SK-N-SH (cell line): ENCODE data around the gene BMP2K.

Experiments
- CTCF ChIP-seq: fragments of 200-600 bp; sonication (generic); IDR thresholded peaks from 2 replicates; pipeline ENCODE4 v1.6.1; 2017; ENCODE audit warnings: antibody characterized with exemption, mild to moderate bottlenecking, moderate library complexity
- EZH2phosphoT487 ChIP-seq: fragments of 200-600 bp; sonication (generic); IDR thresholded peaks from 2 replicates; pipeline ENCODE4 v1.6.1; 2017; ENCODE audit warnings: low read depth, mixed run types, mild to moderate bottlenecking, antibody characterized with exemption, moderate library complexity, borderline replicate concordance
- GABPA ChIP-seq: IDR thresholded peaks from 2 replicates; pipeline ENCODE4 v1.4.0; 2012; ENCODE audit warnings: low read depth, mild to moderate bottlenecking
- GATA2 ChIP-seq: sonication (generic); formaldehyde crosslinking; IDR thresholded peaks from 2 replicates; pipeline ENCODE4 v1.5.0; 2020; ENCODE audit warnings: mild to moderate bottlenecking, missing genetic modification reagents
- POLR2AphosphoS5 ChIP-seq: IDR thresholded peaks from 2 replicates; pipeline ENCODE4 v1.6.1; 2012; ENCODE audit warnings: low read depth, low read length
- RAD21 ChIP-seq: IDR thresholded peaks from 2 replicates; pipeline ENCODE4 v1.6.1; 2012; ENCODE audit warnings: mild to moderate bottlenecking, low read length
- RCOR1 ChIP-seq: fragments of 150-350 bp; IDR thresholded peaks from 2 replicates; pipeline ENCODE4 v1.6.1; 2017; ENCODE audit warnings: antibody characterized with exemption, low read length
- TCF12 ChIP-seq: IDR thresholded peaks from 2 replicates; pipeline ENCODE4 v1.4.0; 2012
- TF ChIP-seq, protein P1 (sequence below): IDR thresholded peaks from 2 replicates; pipeline ENCODE4 v1.4.0; 2012; ENCODE audit warnings: low read depth

DNA sequence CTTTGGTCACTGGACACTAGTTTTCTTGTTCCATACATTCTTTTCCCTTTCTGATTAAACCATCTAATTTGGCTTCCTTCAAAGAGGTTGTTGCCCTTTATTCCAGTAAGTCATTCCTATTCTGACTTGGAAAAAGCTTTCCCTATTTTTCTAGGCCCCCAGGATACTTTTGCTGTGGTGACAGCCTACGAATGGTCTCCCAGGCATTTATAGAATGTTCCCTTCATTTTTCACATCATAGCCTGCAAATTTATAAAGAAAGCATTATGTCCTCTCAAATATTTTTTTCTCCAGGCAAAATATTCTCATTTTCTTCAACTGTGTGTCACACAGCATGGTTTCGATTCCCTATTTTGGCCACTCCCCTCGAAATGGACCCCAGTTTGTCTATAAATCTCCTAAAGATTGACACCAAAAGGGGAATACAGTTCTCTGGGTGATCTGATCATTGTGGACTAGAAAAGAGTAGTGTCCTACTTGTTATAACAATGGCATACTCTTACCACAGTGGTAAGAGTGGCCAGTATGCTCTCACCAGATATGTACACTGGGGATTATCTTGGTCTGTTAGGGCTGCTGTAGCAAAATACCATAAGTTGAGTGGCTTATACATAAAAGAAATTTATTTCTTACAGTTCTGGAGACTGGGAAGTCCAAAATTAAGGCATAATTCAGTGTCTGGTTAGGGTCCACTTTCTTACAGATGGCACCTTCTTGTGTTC lies 41.5 kb upstream of the BMP2K start:
- TF ChIP-seq CTCF (no peak), TCF12 (no peak), EZH2phosphoT487 (no peak), RCOR1 (no peak), RAD21 (no peak), POLR2AphosphoS5 (no peak), GABPA (no peak), GATA2 (CRISPR knock-in tag) (no peak)
- TF ChIP-seq, protein P1, sequence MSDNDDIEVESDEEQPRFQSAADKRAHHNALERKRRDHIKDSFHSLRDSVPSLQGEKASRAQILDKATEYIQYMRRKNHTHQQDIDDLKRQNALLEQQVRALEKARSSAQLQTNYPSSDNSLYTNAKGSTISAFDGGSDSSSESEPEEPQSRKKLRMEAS, result no peak
